Nephron (organoid): ENCODE measurements around the gene OSBPL10.

Experiments used
- H3K27ac Mint-ChIP-seq, 3 experiments: 2 replicates each; pipeline ENCODE4 v1.8.0; 2020; ENCODE audit warnings: mixed read lengths in 3 of 3, mild to moderate bottlenecking in 2 of 3, moderate library complexity in 1 of 3
- H3K27me3 Mint-ChIP-seq: 2 replicates; pipeline ENCODE4 v1.8.0; 2021; ENCODE audit warnings: low read depth, mild to moderate bottlenecking, moderate library complexity, mixed read lengths
- H3K36me3 Mint-ChIP-seq: 2 replicates; pipeline ENCODE4 v1.8.0; 2020; ENCODE audit warnings: low read depth, mixed read lengths
- H3K4me1 Mint-ChIP-seq: 2 replicates; pipeline ENCODE4 v1.8.0; 2020; ENCODE audit warnings: mixed read lengths
- H3K4me3 Mint-ChIP-seq, 3 experiments: 2 replicates each; pipeline ENCODE4 v1.8.0; 2020; ENCODE audit warnings: mild to moderate bottlenecking in 3 of 3, mixed read lengths in 3 of 3, moderate library complexity in 2 of 3
- H3K9me3 Mint-ChIP-seq: 2 replicates; pipeline ENCODE4 v1.8.0; 2020; ENCODE audit warnings: mixed read lengths
- TF ChIP-seq, protein P1 (sequence below), 3 experiments: fragments of 200-600 bp; sonication (generic); IDR thresholded peaks; one replicate each; pipeline ENCODE4 v1.5.0; 2021; ENCODE audit warnings: antibody characterized with exemption in 3 of 3; ENCODE audit not compliant: unreplicated experiment in 3 of 3

OSBPL10 gene

DNA sequence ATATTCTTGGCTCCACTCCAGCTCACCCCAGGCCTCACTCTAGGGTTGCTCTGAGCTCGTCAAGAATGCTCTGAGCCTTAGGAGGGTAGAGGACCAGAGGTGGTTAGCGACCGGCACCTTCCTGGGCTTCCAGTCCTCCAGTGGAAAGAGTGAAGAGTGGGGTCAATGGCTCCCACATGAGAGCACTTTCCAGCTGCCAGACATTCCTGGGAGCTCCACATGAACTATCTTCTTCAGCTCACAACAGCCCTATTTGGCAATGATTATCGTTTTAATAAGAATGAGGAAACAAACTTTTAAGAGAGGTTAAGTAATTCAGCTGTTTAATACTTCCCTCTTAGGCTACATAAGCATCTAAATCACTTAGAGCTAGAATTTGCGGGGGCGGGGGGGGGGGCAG is 309.1 kb downstream of the OSBPL10 start:
- Mint-ChIP-seq H3K27ac (peak overlapping the region; percentile 46 to 85 (median 83)), H3K4me1 (peaks cover 22% of the 10 kb centered on the region), H3K27me3 (peaks cover 3% of the 10 kb centered on the region), H3K36me3 (peaks cover 7% of the 10 kb centered on the region), H3K9me3 (no peaks in the 10 kb centered on the region), H3K4me3 (no peak overlapping the region)
- TF ChIP-seq, protein P1, sequence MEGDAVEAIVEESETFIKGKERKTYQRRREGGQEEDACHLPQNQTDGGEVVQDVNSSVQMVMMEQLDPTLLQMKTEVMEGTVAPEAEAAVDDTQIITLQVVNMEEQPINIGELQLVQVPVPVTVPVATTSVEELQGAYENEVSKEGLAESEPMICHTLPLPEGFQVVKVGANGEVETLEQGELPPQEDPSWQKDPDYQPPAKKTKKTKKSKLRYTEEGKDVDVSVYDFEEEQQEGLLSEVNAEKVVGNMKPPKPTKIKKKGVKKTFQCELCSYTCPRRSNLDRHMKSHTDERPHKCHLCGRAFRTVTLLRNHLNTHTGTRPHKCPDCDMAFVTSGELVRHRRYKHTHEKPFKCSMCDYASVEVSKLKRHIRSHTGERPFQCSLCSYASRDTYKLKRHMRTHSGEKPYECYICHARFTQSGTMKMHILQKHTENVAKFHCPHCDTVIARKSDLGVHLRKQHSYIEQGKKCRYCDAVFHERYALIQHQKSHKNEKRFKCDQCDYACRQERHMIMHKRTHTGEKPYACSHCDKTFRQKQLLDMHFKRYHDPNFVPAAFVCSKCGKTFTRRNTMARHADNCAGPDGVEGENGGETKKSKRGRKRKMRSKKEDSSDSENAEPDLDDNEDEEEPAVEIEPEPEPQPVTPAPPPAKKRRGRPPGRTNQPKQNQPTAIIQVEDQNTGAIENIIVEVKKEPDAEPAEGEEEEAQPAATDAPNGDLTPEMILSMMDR (IDR thresholded peaks at IDR 0.05; ENCODE audit: unreplicated experiment in 3 of 3) = no peak

DNA sequence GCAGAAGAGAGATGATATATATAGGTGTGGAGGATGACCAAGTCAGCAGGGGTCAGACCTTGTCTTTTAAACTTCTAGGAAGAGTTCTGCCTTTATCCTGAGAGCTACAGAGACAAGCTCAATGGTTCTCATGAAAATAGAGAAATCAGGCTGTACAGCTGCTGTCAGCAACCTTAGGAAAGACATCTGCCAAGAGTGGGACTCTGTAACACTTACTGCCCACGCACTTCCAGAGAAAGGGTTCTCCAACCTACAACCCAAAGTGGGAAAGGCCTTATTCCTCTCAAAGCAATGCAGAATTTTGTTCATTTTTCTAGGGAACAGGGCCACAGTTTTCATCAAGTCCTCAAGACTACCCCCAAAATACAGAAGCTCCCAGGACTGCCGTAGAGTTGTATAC is 309.6 kb downstream of the OSBPL10 start:
- Mint-ChIP-seq H3K4me1 (peaks cover 22% of the 10 kb centered on the region), H3K27me3 (peaks cover 3% of the 10 kb centered on the region), H3K36me3 (peaks cover 7% of the 10 kb centered on the region), H3K4me3 (no peak overlapping the region), H3K9me3 (no peaks in the 10 kb centered on the region), H3K27ac (peak overlapping the region in 2 of 3 experiments; percentile 83 to 85)
- TF ChIP-seq, protein P1 (IDR thresholded peaks at IDR 0.05; ENCODE audit: unreplicated experiment in 3 of 3) = no peak

DNA sequence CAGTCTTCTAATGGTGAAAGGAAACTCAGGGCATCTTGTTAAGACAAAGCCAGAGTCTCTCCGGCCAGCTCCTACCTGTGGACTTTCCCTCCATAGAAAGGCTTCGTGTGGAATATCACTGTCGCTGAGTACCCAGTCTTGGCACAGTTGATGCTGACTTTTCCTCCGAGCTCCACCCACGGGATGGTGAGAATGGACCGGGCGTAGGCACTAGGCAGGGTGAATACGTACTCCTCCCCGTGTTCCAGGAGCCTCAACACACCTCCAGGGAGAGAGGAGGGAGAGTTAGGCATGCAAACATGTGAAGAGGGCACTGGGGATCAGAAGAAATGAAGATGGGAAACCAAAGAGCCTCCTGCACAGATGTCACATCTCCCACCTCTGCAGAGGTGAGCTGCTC is 310.3 kb downstream of the OSBPL10 start:
- no peak overlapping the region for H3K4me3 Mint-ChIP-seq
- TF ChIP-seq, protein P1 (IDR thresholded peaks at IDR 0.05; ENCODE audit: unreplicated experiment in 3 of 3) = no peak
- peaks cover 3% of the 10 kb centered on the region for H3K27me3 Mint-ChIP-seq
- H3K27ac Mint-ChIP-seq = peak overlapping the region in 1 of 3 experiments; percentile 7
- H3K4me1 Mint-ChIP-seq = peaks cover 22% of the 10 kb centered on the region
- no peaks in the 10 kb centered on the region for H3K9me3 Mint-ChIP-seq
- peaks cover 7% of the 10 kb centered on the region for H3K36me3 Mint-ChIP-seq

DNA sequence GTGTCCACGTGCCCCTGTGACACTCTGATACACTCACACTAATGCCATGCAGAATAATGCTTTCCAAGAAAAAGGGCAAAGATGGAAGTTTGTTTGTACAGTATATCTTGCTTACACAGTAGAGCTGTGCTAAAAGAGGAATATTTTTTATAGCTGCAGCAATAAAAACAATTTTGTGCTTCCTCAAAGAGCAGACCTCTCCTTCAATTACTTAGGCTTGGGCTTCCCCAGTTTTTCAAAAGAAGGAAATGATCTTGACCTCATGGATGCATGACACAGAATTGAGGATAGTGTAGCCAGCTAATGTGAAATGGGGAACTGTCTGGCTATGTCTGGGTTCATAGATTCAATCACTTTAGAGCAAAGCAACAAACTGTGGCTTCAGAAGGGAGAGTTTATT is 310.9 kb downstream of the OSBPL10 start:
- no peaks in the 10 kb centered on the region for H3K9me3 Mint-ChIP-seq
- H3K36me3 Mint-ChIP-seq = peaks cover 7% of the 10 kb centered on the region
- H3K4me1 Mint-ChIP-seq = peaks cover 22% of the 10 kb centered on the region
- no peak overlapping the region for H3K4me3 Mint-ChIP-seq
- peak overlapping the region in 2 of 3 experiments; percentile 7 to 62 for H3K27ac Mint-ChIP-seq
- H3K27me3 Mint-ChIP-seq = peaks cover 3% of the 10 kb centered on the region
- TF ChIP-seq, protein P1 (IDR thresholded peaks at IDR 0.05; ENCODE audit: unreplicated experiment in 3 of 3) = no peak

DNA sequence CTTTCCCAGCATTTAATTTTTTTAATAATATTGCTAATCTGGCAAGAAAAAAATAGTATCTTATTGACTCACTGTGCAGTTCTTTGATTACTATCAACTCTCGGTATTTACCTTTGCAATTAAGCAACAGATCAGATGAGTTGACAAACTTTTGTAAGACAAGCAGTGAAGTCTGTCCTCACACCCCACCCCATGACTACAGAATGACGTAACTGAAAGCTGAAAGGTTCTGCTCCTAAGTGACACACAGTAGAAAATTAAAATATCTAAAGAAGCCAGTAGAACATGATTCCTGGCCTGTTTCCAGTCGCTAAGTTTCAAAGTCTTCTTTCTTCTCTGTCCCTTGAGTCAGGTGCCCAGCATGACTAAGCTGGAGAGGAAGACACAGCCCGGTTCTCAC is 312.8 kb downstream of the OSBPL10 start:
- H3K4me3 Mint-ChIP-seq = no peak overlapping the region
- H3K27ac Mint-ChIP-seq = no peak overlapping the region
- peaks cover 3% of the 10 kb centered on the region for H3K27me3 Mint-ChIP-seq
- H3K4me1 Mint-ChIP-seq = peaks cover 22% of the 10 kb centered on the region
- H3K36me3 Mint-ChIP-seq = peaks cover 7% of the 10 kb centered on the region
- TF ChIP-seq, protein P1 (IDR thresholded peaks at IDR 0.05; ENCODE audit: unreplicated experiment in 3 of 3) = no peak
- no peaks in the 10 kb centered on the region for H3K9me3 Mint-ChIP-seq

GRCh38 chr3:31667582-31667981 is 313.5 kb downstream of the OSBPL10 start:
- Mint-ChIP-seq H3K36me3 (peaks cover 7% of the 10 kb centered on the region), H3K4me1 (peaks cover 17% of the 10 kb centered on the region), H3K9me3 (no peaks in the 10 kb centered on the region), H3K27me3 (peaks cover 7% of the 10 kb centered on the region), H3K4me3 (no peak overlapping the region), H3K27ac (no peak overlapping the region)
- TF ChIP-seq, protein P1 (IDR thresholded peaks at IDR 0.05; ENCODE audit: unreplicated experiment in 3 of 3) = no peak
